Measurements from ENCODE around the gene GPC5.
"Not testable (repeated sequence)": the region's sequence is repeated elsewhere in the genome, so short reads cannot be mapped to it uniquely, and the experiment has no call there.

Gene GPC5

DNA sequence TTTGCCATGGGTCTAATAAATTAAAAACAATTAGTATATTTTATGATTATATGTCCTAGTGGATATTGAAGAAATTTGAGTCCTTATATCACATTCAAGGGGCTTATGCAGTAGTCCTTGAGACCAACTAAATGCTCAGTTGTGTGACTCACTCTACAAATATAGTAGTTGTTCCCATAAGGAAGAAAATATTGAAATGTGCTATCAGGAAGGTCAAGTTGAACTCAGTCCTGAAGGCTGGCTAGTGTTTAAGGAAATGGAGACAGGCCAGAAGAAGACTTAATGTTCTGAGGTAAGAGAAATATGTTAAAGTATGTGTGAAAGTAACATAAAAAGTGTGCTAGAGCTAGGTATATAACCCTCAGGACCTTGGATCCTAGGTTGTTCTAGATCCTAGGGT, 1062.1 kb downstream of the GPC5 start:
- DNase-seq (ENCODE audit: low read depth in 2 of 2) = no peak

DNA sequence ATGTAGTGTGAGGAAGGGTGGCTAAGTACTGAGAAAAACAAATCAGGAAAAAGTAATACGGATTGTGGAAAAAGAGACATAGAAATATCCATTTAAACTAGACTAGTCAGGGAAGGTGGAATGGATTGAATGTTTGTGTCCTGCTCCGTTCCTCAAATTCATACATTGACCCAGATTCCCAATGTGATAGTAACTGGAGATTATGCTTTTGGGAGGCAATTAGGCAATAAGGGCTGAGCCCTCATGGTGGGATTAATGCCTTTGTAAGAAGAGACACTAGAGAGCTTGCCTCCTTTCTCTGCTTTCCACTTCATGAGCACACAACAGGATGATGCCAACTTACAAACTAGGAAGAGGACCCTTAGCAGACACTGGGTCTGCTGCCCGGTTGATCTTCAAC, 1063.0 kb downstream of the GPC5 start:
- DNase-seq (ENCODE audit: low read depth in 2 of 2) = no peak

DNA sequence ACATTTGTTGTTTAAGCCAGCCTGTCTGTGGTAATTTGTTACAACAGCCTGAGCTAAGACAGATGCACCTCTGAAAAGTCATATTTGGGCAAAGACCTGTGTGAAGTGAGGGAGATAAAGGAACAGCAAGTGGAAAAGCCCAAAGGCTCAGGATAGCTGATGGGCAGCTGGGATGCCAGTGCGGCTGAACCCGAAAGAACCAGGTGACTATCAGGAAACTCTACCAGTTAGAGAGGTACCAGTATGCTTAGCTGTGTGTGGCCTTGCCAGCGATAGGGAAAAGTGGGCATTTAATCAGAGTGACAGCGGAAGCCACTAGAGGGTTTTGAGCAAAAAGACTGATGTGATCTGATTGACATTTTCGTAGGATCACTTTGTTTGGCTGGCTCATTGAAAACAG, 1063.4 kb downstream of the GPC5 start:
- DNase-seq (ENCODE audit: low read depth in 2 of 2) = no peak

DNA sequence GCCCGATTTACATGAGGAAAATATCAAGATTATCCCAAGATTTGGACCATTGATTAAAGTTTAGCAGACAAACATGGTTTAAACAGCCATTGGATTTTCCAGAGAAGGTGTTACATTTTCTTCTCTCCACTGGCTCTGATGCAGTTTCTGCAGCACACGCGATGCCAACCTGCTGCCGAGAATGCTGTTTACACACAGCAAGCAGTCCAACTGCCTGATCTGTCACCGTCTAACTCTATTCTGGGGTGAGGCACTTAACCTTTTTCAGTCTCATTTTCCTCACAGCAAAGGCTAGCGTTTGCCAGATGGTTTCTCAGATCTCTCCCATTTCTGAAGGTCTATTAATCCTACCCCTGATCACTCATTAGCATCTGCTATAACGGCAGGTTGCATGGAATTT, 1064.7 kb downstream of the GPC5 start:
- no peak for DNase-seq (ENCODE audit: low read depth in 2 of 2)

DNA sequence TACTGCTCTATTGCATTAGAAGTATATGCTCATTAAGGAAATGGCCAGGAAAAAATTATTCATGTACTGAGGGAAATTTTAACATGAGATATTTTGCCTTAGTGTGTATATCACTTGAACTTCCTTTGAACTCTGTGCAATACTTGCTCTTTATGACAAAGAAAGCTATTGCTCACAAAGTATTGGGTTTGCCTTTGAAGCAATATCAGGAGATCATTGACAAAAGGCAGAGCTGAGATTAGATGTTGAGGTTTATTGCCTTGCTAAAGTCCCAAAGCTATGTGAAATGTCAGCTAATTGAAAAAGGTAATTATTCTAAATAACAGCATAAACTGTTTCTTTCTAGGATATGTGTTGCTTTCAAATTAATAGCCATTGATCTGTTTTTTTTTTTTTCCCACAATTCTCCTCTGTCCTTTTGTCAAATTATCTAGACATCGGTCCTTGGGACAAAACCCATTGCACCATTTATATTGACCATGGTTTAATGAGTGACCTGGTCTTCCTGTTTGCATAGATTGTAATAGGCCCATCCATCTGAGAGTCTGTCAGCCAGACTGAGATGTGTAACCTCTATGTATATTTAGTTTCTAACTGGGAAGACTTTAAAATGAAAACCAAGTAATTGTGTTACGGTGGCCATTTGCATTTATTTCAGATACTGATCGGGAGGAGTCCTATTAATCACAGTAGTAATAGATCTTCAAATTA, 1075.5 kb downstream of the GPC5 start:
- DNase-seq (ENCODE audit: low read depth in 2 of 2) = no peak

DNA sequence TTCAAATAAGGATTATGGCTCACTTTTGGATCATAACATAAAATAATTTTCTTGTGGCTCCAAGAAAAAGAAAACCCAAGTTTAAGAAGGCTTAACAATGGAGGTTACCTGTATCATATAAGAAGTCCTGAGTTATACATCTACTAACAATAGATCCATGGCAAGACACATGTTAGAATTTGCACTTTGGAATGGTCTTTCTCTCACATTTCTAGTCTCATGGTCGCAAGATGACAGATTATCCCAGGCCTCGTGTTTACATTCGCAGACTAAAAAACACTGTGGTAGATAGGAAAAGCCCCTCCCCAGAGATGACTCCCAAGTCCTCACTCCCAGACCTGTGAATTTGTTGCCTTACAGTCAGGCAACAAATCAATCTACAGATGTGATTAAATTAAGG, 1082.0 kb downstream of the GPC5 start:
- no peak for DNase-seq (ENCODE audit: low read depth in 2 of 2)

DNA sequence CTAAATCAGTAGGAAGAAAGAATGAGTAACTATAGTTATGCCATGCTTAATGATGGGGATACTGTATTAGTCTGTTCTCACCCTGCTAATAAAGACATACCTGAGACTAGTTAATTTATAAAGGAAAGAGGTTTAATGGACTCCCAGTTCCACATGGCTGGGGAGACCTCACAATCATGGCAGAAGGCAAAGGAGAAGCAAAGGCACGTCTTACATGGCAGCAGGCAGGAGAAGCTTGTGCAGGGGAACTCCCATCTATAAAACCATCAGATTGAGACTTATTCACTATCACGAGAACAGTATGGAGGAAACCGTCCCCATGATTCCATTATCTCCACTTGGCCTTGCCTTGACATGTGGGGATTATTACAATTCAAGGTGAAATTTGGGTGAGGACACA, 1084.4 kb downstream of the GPC5 start:
- DNase-seq (ENCODE audit: low read depth in 2 of 2) = not testable (repeated sequence)

DNA sequence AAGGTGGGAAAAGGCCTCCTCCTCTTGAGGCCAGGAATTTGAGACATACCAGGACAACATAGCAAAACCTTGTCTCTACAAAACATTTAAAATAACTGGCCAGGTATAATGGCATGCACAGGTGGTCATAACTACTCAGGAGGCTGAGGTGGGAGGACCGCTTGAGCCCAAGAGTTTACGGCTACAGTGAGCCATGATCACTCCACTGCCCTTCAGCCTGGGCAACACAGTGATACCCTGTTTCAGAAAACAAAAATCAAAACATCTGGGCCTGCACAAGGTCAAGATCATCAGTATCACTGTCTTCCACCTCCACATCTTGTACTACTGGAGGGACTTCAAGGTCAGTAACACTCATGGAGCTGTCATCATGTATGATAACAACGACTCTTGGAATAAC, 1085.5 kb downstream of the GPC5 start:
- DNase-seq (ENCODE audit: low read depth in 2 of 2) = no peak

DNA sequence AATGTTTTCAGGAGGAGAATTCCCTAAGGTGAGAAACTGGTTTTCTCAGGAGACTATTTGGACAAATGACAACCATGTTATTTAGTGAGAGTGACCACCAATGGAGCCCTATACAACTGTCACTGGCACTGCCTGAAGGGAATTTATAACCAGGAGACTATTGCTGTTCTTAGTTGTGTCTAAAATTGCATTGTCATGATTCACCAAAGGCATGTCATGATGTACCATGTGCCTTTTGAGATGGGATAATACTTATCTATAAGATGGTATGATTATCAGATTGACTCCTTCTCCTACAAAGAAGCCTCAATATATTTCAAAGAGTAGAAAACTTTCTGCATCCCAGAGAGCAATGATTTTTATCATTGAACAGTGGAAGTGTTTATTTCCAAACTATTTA, 1088.8 kb downstream of the GPC5 start:
- DNase-seq (ENCODE audit: low read depth in 2 of 2) = no peak

DNA sequence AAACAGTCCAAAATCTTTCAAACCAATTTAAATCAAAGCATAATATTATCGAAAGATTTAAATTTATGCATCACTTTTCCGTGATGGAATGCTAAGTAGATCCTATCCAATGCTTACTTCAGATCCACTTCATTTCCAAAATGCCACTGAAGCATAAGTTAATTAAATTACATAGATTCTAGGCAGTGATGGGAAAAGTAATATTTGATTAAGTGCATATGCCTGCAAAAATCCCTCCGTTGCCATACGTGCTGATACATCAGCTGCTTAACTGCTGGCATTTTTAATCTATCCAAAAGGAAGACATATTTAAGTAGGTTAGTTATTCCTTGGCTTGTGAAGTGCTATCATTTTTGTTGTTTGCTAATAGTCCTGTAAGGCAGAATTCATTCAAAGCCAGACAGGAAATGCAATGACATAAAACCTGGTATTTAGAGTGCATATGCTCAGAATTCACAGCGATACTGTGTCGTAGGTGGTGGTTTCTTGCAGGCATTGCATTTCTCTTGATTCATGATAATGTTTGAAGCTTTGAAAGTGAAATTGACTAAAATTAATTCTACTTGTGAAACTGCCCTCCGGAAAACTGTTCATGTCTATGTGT, 1089.9 kb downstream of the GPC5 start:
- no peak for DNase-seq (ENCODE audit: low read depth in 2 of 2)

DNA sequence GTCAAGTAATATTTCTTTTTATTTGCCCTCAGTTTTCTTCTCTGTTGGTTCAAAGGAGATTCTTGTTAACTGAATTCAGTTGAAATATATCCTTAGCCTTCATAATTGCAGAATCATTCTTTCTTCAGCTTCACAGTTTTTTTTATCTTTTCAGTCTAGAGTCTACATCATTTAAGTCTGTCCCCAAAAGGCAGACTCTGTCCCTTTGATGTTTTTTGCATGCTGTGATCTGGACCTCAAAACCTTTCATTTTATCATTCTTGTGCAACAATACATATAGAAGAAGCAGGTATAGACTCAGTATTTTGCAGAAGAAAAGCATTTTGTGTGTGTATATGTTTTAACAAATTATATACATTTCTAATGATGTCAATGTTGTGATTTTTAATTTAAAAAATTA, 1093.4 kb downstream of the GPC5 start:
- DNase-seq (ENCODE audit: low read depth in 2 of 2) = no peak

DNA sequence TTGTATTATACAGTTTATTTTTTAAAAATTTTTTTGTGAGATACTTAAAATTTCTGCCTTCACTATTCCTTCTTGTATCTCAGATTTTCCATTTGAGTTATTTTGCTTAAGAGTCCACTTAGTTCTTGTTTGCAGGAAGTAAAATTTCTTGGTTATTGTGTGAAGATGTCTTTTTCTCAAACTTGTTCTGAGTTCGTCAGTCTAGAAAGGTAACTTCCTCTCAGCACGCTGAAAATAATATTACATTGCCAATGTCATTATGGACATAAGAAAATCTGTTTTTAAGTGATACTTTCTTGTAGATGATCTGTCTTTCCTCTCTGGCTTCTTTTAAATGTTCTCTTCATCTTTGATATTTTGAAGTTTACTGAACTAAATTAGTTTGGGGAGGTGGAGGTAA, 1096.5 kb downstream of the GPC5 start:
- DNase-seq (ENCODE audit: low read depth in 2 of 2) = no peak

DNA sequence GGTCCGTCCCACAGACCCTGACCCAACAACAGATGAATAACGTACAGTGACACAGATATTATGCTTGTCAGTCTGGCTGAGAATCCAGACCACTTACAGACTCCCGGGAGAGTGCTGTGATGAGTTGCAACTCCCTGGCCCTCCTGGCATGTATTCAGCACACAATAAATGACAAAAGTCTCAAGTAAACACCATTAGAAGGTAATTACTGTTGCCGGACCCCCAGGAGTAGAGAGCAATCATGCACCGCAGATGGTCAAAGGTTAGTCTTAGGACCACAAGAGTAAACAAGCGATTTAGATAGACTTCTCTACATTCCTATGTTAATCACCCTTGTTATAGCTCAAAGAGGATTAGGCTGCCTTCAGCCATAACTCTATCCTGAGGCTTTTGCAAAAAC, 1101.8 kb downstream of the GPC5 start:
- DNase-seq (ENCODE audit: low read depth in 2 of 2) = no peak

DNA sequence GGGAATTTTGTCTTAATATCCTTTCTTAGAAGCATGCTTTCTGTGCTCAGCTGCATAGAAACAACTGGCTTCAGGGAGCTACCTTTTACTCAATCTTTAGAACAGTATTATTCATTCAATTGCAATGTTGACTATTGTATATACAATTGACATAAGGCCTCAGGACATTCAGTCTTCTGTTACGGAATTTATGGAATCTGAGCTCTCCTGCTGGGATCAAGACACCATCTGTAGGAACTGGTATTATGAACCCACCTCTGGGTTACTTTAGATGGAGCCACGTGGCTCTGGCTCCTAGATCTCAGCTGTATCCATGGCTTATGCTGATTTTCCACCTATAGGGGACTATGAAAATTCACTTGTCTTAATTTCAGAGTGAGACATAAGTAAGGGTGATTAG, 1112.0 kb downstream of the GPC5 start:
- peak; percentile 3 to 7 for DNase-seq (ENCODE audit: low read depth in 2 of 2)

DNA sequence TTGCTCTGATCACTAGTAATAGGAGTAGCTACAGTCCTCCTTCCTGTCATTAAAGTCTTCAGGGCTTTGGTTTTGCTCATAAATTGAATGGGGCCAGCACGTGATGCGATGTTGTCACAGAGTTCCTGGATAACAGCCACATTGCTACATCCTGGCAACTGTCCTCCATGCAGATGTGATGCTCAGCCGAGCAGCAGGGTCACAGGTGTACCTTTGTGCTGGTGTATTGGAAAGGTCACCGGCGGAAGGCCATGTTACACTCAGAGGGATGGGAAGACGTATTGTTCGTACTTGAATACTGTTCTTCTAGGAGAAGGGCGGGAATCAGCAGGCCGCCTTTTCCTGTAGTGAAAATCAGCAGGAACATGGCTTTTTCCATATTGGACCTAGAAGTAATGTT, 1114.4 kb downstream of the GPC5 start:
- no peak for DNase-seq (ENCODE audit: low read depth in 2 of 2)

DNA sequence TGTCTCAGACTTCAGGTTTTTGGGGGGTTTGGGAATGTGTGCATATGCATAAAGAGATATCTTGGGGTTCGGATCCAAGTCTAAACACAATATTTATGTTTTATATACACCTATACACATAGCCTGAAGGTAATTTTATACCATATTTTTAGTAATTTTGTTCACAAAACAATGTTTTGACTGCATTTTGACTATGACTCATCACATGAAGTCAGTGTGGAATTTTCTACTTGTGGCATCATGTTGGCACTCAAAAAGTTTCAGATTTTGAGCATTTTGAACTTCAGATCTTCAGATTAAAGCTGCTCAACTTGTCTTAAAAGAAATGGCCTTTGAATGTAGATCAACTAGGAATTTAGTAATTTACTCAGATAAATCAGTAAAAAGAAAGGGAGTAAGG, 1115.3 kb downstream of the GPC5 start:
- no peak for DNase-seq (ENCODE audit: low read depth in 2 of 2)

DNA sequence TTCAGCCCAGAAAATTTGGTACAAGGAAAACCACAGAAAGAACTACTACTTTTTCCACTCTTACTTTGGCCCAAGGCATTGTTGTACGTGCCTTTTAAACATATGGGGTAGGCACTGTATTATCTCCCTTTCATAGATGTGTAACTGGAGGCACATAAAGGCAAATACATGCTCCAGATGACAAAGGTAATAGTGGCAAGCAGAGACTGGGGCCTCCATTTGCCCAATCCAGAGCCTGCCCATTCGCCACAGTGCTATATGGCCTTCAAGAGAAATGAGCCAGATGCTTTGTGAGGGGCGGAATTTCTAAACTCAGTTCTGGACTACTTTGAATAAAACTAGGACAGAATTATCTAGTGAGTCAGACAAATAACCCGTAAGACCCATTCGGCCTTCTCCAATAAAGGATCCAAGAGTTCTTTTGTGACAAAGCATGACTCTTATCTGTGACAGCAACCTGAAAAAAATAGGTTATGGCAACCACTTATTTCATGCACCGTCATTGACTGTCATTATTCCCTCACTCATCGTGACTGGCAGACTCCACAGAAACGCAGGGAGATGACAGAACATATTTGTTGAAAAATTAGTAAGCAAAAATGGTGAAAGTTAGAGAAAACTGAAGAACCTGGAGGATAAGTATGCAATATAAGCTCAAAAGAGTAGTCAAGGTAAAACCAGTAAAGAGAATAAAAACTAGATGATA, 1116.2 kb downstream of the GPC5 start:
- no peak for DNase-seq (ENCODE audit: low read depth in 2 of 2)

DNA sequence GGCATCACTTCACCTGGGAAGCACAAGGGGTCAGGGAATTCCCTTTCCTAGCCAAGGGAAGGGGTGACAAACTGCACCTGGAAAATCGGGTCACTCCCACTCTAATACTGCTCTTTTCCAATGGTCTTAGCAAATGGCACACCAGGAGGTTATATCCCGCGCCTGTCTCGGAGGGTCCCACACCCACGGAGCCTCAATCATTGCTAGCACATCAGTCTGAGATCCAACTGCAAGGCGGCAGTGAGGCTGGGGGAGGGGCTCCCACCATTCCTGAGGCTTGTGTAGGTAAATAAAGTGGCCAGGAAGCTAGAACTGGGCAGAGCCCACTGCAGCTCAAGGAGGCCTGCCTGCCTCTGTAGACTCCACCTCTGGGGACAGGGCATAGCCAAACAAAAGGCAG, 1118.5 kb downstream of the GPC5 start:
- DNase-seq (ENCODE audit: low read depth in 2 of 2) = not testable (repeated sequence)

DNA sequence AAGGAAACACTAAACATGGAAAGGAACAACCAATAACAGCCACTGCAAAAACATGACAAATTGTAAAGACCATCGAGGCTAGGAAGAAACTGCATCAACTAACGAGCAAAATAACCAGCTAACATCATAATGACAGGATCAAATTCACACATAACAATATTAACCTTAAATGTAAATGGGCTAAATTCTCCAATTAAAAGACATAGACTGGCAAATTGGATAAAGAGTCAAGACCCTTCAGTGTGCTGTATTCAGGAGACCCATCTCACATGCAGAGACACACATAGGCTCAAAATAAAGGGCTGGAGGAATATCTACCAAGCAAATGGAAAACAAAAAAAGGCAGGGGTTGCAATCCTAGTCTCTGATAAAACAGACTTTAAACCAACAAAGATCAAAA, 1120.2 kb downstream of the GPC5 start:
- not testable (repeated sequence) for DNase-seq (ENCODE audit: low read depth in 2 of 2)

DNA sequence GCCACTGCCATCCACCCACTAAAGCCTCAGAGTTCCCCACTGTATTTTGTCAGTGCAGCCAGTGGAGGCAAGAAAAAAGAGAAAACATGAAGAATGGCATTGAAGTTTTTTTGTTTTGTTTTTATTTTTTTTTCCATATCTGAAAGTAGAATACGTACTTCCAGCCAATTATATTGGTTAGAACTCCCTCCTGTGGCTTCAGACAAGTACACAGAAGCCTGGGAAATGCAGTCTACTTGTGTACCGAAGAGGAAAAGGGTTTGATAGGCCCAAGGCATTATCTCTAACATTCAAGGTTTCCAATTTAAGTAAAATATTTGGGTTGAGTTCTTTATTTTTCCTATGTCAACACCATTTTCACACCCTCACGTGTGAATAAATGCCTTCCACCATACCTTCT, 1131.9 kb downstream of the GPC5 start:
- no peak for DNase-seq (ENCODE audit: low read depth in 2 of 2)

DNA sequence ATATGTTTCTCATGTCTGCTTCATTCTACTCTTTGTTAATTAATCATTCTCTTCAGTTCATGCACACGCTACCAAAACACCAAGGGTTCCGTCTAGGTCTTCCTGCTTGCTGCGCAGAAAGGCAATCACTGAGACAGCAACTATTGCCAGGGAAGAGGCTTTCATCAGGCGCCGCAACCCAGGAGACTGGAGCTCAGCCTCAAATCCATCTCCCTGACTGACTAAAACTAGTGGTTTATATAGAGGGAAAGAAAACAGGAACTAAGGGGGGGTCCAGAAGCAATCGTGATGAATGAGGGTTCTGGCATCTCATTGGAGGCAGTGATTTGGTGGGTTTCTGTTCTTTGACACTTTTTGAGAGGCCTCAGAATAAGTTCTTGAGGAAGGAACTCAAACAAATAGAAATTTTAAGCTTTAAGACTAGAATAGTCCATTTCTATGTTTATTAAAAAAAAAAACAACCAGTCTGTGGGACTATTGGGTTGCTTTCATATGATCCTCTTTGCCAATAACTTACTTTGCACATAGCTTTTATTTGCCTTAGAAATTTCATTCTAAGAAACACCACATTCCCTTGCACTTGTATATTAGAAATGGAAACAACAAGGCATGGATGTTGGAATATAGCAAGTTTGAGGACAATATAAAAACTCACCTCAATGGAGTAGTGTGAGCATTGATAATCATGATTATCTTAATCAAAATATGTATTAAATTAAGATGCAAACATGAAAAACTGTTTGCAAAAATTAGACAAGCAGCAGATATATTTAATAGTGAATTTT, 1137.0 kb downstream of the GPC5 start:
- no peak for DNase-seq (ENCODE audit: low read depth in 2 of 2)

DNA sequence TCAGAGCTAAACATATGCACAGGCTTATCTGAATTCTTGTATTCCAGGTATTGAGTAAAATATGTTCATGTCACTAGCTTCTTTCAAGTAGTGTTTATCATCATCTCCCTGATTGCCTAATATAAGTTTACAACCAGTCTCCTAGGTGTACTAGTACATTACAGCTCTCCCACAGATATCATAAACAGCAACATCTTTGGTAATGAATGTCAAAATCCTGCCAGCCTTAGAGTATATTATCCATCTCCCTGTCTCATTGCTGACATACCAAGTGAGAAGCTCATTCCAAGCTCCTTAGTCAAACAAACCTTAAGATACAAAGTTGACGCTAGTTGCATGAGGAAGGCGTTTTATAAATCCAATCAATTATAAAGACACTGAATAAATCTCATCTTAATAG, 1139.0 kb downstream of the GPC5 start:
- DNase-seq (ENCODE audit: low read depth in 2 of 2) = no peak

DNA sequence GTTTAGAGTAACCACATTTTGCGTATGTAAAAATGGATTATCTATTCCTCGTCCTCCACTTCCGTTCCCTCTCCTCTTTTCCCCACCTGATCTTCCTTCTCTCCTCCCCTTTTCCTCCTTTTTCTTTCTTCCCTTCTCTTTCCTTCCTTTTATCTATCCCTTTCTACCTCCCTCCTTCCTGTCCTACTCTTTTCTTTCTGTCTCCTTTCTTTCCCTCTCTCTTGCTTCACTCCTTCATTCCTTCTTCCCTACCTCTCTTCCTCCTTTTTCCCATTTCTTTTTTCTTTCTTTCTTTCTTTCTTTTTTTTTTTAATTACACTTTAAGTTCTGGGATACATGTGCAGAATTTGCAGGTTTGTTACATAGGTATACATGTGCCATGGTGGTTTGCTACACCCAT, 1139.7 kb downstream of the GPC5 start:
- DNase-seq (ENCODE audit: low read depth in 2 of 2) = no peak

Data from fibroblast of skin of left biceps (primary cell).